Activated T-helper 2 cell treated with anti-CD3 and anti-CD28 coated beads, Interferon-gamma antibody, Interleukin-2, Interleukin-4, amounts not matched to agents 10 μg/mL and 5 μg/mL and 100 μg/mL, durations not matched to agents 14 hours and 24 hours and 36 hours (primary cell): ENCODE data around the gene LRRC4B. TPM values are rescaled to one million over a fixed set of nuclear protein-coding genes. Genes with fewer than 3 reads are reported as not detected.

Source experiments
- DNase-seq: peaks from one replicate; pipeline ENCODE4 v3.0.0; 2021; ENCODE audit warnings: low spot score
- H3K27ac Mint-ChIP-seq: one replicate; pipeline ENCODE4 v1.8.0; 2021; ENCODE audit warnings: mixed read lengths
- H3K27me3 Mint-ChIP-seq: one replicate; pipeline ENCODE4 v1.8.0; 2021; ENCODE audit warnings: low read depth, mixed read lengths
- H3K36me3 Mint-ChIP-seq: one replicate; pipeline ENCODE4 v1.8.0; 2021; ENCODE audit warnings: low read depth, mixed read lengths
- H3K4me1 Mint-ChIP-seq: one replicate; pipeline ENCODE4 v1.8.0; 2021; ENCODE audit warnings: low read depth, mixed read lengths
- H3K4me3 Mint-ChIP-seq: one replicate; pipeline ENCODE4 v1.8.0; 2021; ENCODE audit warnings: low read depth, mild to moderate bottlenecking, moderate library complexity, mixed read lengths
- H3K9me3 Mint-ChIP-seq: one replicate; pipeline ENCODE4 v1.8.0; 2021; ENCODE audit warnings: mixed read lengths
- intact Hi-C: fragments of 100-400 bp; cut with micrococcal nuclease; formaldehyde crosslinking; loops from one replicate; pipeline ENCODE4 v1.15.1; 2023
- total RNA-seq: library from RNA; stranded (reverse); gene quantifications from 2 replicates; pipeline ENCODE4 v1.2.3, GENCODE V29; 2022

LRRC4B gene
- total RNA-seq, 1 donor from 2014 or later = not detected

DNA sequence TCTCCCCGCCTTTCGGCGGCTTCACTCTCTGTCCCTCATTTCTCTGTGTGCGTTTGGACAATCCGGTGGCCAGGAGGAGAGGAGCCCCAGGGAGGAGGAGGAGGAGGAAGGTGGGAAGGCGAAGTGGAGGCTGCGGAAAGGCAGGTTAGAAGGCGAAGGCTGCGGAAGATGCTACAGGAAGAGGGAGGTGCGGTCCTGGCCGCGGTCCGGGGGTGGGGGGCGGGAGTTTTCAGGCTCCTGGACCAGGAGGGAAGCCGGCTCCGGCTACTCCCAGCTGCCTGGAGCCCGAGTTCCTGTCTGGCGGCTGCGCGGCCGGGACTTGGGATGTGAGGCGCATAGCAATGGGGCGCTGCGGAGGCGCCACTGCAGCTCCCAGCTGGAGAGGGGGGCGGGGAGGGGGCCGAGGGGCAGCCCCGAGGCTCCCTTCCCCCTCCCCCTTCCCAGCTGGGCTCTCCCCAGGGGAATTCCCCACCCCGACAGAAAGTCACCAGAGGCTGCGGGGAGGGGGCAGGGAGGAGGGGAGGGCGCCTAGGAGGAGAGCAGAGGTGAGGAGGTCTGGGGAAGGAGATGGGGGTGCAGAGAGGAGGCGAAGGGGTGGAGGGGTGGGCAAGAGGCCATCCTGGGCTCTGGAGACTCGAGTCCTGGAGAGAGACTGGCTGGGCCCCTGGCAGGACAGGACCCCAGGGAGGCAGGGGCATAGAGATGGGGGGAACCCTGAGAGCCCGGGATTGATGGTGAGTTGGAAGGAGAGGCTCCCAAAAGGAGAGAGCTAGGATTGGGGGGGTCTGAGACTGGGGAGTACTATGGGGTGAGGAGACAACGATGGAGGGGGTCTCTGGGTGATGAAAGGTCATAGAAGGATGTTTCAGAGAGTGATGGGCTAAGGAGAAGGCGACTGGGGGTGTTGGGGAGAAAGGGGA is 2.0 kb downstream of the LRRC4B start:
- Mint-ChIP-seq H3K27me3 (peaks cover 48% of the 10 kb centered on the region), H3K4me3 (peak overlapping the region; percentile 17), H3K36me3 (no peaks in the 10 kb centered on the region), H3K9me3 (no peaks in the 10 kb centered on the region), H3K27ac (no peak overlapping the region), H3K4me1 (peaks cover 11% of the 10 kb centered on the region)
- intact Hi-C loops = no loop called here
- no peak for DNase-seq

DNA sequence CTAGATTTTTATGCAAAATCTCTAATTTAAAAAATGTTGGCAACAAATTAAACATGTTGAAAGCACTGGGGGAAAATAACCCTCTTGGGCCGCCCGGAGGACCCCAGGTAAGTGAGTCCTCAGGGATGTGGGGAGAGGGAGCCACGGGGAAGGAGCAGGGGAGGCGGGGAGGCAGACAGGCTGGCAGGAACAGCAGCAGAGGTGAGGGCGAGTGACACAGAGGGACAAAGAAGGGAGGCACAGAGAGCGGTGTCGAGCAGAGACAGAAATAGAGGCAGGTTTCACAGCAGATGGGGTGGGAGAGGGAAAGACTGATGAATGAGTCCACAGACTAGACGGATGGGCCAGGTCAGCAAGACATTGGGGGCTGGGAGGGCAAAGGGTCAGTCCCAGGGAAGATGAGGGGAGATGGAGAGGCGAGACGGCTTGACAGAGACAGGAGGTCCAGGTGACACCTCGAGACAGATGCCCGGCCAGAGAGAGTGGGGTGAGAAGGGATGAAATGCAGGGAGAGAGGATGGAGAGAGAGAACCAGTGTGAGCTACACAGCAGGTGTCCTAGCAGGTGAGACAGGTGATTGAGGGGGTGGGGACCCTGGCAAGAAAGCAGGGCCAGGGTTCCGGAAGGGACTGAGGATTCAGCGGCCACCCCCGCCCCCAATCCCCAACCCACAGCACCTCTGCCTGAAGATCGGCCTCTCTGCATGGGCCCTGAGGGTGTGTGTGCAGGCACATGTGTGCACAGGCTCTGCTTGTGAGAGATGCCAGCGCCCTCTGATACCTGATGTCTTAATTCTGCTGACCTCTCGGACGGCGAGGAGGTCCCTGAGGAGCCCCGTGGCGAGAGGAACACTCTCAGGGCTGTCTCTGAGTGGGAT is 3.8 kb downstream of the LRRC4B start:
- Mint-ChIP-seq H3K36me3 (no peaks in the 10 kb centered on the region), H3K4me1 (peaks cover 11% of the 10 kb centered on the region), H3K9me3 (no peaks in the 10 kb centered on the region), H3K4me3 (no peak overlapping the region), H3K27ac (no peak overlapping the region), H3K27me3 (peaks cover 38% of the 10 kb centered on the region)
- intact Hi-C loops = no loop called here
- DNase-seq = no peak

DNA sequence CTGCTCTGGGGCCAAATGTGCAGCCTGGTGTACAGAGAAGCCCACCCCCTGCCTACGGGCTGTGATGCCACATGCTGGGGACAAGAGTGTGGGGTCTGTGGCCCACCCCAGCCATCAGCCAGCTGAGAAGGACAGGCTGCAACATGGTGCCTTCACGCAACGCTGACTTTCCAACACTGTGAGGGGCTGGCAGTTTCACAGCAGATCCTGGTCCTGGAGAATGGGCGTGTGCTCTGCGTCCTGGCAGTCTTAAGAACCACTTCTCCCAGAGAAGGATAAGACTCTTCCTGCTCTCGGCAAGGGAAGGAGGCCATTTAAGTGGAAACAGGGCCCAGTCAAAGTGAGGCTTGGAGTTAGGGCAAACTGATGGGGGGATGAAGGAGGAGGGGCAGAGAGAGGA is 4.6 kb downstream of the LRRC4B start:
- peaks cover 29% of the 10 kb centered on the region for H3K27me3 Mint-ChIP-seq
- intact Hi-C loops = no loop called here

GRCh38 chr19:50562996-50563395 is 5.2 kb downstream of the LRRC4B start:
- H3K27me3 Mint-ChIP-seq = peaks cover 29% of the 10 kb centered on the region
- H3K9me3 Mint-ChIP-seq = no peaks in the 10 kb centered on the region
- H3K4me3 Mint-ChIP-seq = no peak overlapping the region
- peaks cover 11% of the 10 kb centered on the region for H3K4me1 Mint-ChIP-seq
- H3K27ac Mint-ChIP-seq = no peak overlapping the region
- DNase-seq = no peak
- intact Hi-C loops = no loop called here
- no peaks in the 10 kb centered on the region for H3K36me3 Mint-ChIP-seq

More for the DNA sequence above, 4.6 kb downstream of the LRRC4B start:
- Mint-ChIP-seq H3K27ac (no peak overlapping the region), H3K9me3 (no peaks in the 10 kb centered on the region), H3K36me3 (no peaks in the 10 kb centered on the region), H3K4me3 (no peak overlapping the region), H3K4me1 (peaks cover 11% of the 10 kb centered on the region)
- DNase-seq = no peak

DNA sequence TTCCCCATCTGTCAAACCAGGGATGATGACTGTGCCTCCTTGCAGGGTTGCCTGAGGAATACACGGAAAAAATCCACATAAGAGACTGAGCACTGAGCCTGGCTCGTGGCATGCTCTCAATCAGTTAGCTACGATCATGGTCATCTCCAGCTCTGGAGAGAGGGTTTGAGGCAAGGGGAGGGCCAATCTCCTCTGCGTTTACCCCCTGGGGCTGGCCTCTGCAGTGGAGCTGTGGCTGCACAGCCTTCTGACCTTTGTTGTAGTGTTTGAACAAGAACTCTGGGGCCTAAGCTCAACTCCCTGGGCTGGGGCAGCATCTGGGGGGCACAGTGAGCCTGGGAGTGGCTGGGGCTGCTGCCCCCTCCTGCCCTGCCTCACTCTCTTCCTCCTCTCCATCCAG is 5.9 kb downstream of the LRRC4B start:
- DNase-seq = no peak
- peaks cover 31% of the 10 kb centered on the region for H3K27me3 Mint-ChIP-seq
- peaks cover 11% of the 10 kb centered on the region for H3K4me1 Mint-ChIP-seq
- H3K27ac Mint-ChIP-seq = no peak overlapping the region
- H3K4me3 Mint-ChIP-seq = no peak overlapping the region
- no peaks in the 10 kb centered on the region for H3K36me3 Mint-ChIP-seq
- no peaks in the 10 kb centered on the region for H3K9me3 Mint-ChIP-seq
- intact Hi-C loops = no loop called here

- intact Hi-C loops = no loop called here
- Mint-ChIP-seq H3K36me3 (no peaks in the 10 kb centered on the region), H3K4me3 (no peak overlapping the region), H3K4me1 (peaks cover 4% of the 10 kb centered on the region), H3K27ac (no peak overlapping the region), H3K27me3 (peaks cover 23% of the 10 kb centered on the region), H3K9me3 (no peaks in the 10 kb centered on the region)
- DNase-seq = no peak
Observed at GRCh38 chr19:50559636-50560035, 8.6 kb downstream of the LRRC4B start.

GRCh38 chr19:50558449-50558848 is 9.8 kb downstream of the LRRC4B start:
- H3K36me3 Mint-ChIP-seq = no peaks in the 10 kb centered on the region
- intact Hi-C loops = no loop called here
- DNase-seq = no peak
- no peak overlapping the region for H3K27ac Mint-ChIP-seq
- no peaks in the 10 kb centered on the region for H3K9me3 Mint-ChIP-seq
- peaks cover 19% of the 10 kb centered on the region for H3K27me3 Mint-ChIP-seq
- no peak overlapping the region for H3K4me3 Mint-ChIP-seq
- H3K4me1 Mint-ChIP-seq = peaks cover 4% of the 10 kb centered on the region

DNA sequence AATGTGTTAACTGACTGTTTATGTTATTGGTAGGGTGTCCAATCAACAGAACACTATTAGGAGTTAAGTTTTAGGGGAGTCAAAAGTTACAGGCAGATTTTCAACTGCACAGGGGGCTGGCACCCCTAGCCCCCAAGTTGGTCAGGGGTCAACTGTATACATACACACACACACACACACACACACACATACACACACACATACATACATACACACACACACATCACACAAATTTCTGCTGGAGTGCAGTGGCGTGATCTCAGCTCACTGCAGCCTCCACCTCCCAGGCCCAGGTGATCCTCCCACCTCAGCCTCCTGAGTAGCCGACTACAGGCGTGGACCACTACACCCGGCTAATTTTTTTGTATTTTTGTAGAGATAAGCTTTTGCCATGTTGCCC is 10.2 kb downstream of the LRRC4B start:
- peaks cover 4% of the 10 kb centered on the region for H3K4me1 Mint-ChIP-seq
- intact Hi-C loops = no loop called here
- H3K9me3 Mint-ChIP-seq = no peaks in the 10 kb centered on the region
- no peak for DNase-seq
- H3K4me3 Mint-ChIP-seq = no peak overlapping the region
- H3K27me3 Mint-ChIP-seq = peaks cover 22% of the 10 kb centered on the region
- no peak overlapping the region for H3K27ac Mint-ChIP-seq
- no peaks in the 10 kb centered on the region for H3K36me3 Mint-ChIP-seq

DNA sequence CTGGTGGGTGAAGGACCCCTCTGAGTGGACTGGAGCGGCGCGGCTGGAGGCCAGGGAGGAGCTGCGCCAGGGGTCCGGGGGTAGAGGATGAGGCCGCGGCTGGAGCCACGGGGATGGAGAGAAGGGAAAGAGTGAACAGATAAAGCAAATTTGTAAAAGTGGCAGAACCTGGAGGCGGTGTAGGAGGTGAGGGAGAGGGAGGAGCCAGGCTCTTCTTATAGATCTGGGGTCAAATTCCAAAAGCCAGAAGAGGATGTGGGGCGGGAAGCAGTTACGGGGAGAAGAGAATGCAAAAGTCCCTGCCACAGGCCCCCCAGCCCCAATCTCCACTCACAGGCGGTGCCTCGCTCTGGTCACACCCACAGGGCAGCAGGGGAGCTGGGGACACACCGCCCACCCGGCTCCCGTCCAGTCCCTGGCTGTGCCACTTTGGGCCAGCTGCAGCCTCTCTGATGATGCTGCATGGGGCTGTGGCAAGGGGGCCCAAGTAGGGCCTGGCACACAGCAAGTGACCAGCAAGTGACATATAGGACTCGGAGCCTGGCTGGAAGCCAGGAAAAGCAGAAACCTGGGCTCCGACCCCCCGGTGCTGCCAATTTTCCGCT is 11.1 kb downstream of the LRRC4B start:
- H3K36me3 Mint-ChIP-seq = no peaks in the 10 kb centered on the region
- no peaks in the 10 kb centered on the region for H3K9me3 Mint-ChIP-seq
- intact Hi-C loops = no loop called here
- no peak for DNase-seq
- peaks cover 30% of the 10 kb centered on the region for H3K27me3 Mint-ChIP-seq
- no peak overlapping the region for H3K27ac Mint-ChIP-seq
- H3K4me1 Mint-ChIP-seq = peaks cover 4% of the 10 kb centered on the region
- H3K4me3 Mint-ChIP-seq = no peak overlapping the region

DNA sequence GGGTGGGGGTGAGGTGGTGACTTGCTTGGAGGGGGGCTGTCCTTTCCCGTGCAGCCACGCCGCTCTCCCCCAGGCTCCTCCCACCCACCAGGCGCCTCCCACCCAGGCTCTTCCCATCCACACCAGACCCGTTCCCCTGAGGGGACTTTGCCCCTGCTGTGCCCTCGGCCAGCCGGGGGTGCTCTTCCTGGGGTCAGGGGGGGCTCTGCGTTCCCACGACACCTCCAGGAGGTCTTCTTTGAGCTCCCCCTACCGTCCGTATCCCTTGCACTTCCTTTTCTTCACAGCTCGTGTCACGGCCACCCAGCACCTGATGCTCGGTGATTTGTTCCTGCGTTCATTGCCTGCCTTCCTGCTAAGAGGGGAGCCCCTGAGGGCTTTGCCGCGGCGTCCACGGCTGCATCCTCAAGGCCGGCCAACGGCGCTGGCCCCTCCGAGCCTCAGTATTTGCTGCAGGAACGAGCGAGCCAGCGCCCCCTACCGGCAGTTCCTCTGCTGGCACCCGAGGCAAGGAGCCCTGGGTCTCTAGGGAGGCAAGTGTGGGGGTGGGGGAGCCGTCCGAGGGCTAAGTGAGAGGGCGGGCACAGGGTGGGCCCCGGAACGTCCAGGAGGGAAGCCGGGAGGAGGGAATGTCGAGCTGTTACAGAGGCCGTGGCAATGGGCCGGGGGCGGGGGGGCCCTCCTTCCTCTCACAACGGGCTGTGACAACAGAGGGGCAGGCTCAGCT is 11.8 kb downstream of the LRRC4B start:
- intact Hi-C loops = no loop called here
- Mint-ChIP-seq H3K27me3 (peaks cover 33% of the 10 kb centered on the region), H3K4me3 (peak overlapping the region; percentile 96), H3K36me3 (no peaks in the 10 kb centered on the region), H3K4me1 (peaks cover 4% of the 10 kb centered on the region), H3K9me3 (no peaks in the 10 kb centered on the region), H3K27ac (peak overlapping the region; percentile 84)
- DNase-seq = peak; percentile 73

GRCh38 chr19:50555450-50556281 is 12.6 kb downstream of the LRRC4B start:
- intact Hi-C loops = no loop called here
- peaks cover 33% of the 10 kb centered on the region for H3K27me3 Mint-ChIP-seq

More at GRCh38 chr19:50555450-50556281, 12.6 kb downstream of the LRRC4B start:
- H3K36me3 Mint-ChIP-seq = no peaks in the 10 kb centered on the region
- H3K4me3 Mint-ChIP-seq = peak overlapping the region; percentile 38
- DNase-seq = no peak
- no peak overlapping the region for H3K27ac Mint-ChIP-seq
- H3K4me1 Mint-ChIP-seq = peaks cover 4% of the 10 kb centered on the region
- no peaks in the 10 kb centered on the region for H3K9me3 Mint-ChIP-seq
